A549 (cell line): ENCODE measurements around the gene HLX. TPM values are rescaled to one million over a fixed set of nuclear protein-coding genes. Genes with fewer than 3 reads are reported as not detected.
A peak's percentile ranks its signal among the peaks of the same experiment; 100 is the strongest.

Experiments
- ATAC-seq, 2 experiments: fragments of 200-7000 bp in 1 of 2; fragments of >200 bp in 1 of 2; cut with Nextera tagmentation in 1 of 2; cut with Tn5 transposase in 1 of 2; 3 replicates each; pipeline versions ENCODE4 v1.8.0 to v1.9.1; 2018 to 2020; ENCODE audit warnings: mild to moderate bottlenecking in 1 of 2, moderate library complexity in 1 of 2
- CTCF ChIA-PET: fragments of 300-600 bp; sonication (Branson Sonifier 250); formaldehyde crosslinking; extraction: SDS; loops from one replicate; lab custom pipeline; 2021; ENCODE audit warnings: antibody characterized with exemption, inconsistent platforms; lab: Yijun Ruan, JAX
- POLR2A ChIA-PET: fragments of 350-600 bp; formaldehyde crosslinking; extraction: SDS; loops from one replicate; lab custom pipeline; 2021; ENCODE audit warnings: antibody characterized with exemption, inconsistent platforms; lab: Yijun Ruan, JAX
- DNase-seq, 2 experiments: peaks; one replicate each; pipeline versions ENCODE4 v3.0.0 to v3.0.0-alpha.2; 2011 to 2016; ENCODE audit warnings: low read depth in 1 of 2, low spot score in 1 of 2
- FAIRE-seq: peaks from 2 replicates; lab custom pipeline; 2011; peaks lifted over from hg19 to GRCh38; lab: Jason Lieb, UNC
- H3K27ac ChIP-seq, 2 experiments: fragments of >200 bp; sonication (Bioruptor Twin); formaldehyde crosslinking; 3 replicates each; pipeline ENCODE4 v1.5.1; 2016 to 2017
- H3K4me1 ChIP-seq: fragments of >200 bp; sonication (Bioruptor Twin); formaldehyde crosslinking; 3 replicates; pipeline ENCODE4 v1.6.1; 2016
- H3K4me2 ChIP-seq: fragments of >200 bp; sonication (Bioruptor Twin); formaldehyde crosslinking; 3 replicates; pipeline ENCODE4 v1.6.1; 2016
- H3K4me3 ChIP-seq: fragments of >200 bp; sonication (Bioruptor Twin); formaldehyde crosslinking; 3 replicates; pipeline ENCODE4 v1.5.1; 2016
- H3K9me3 ChIP-seq: fragments of >200 bp; sonication (Bioruptor Twin); formaldehyde crosslinking; 3 replicates; pipeline ENCODE4 v1.6.1; 2016
- BCL3 ChIP-seq: fragments of >200 bp; sonication (Bioruptor Twin); formaldehyde crosslinking; IDR thresholded peaks from 3 replicates; pipeline ENCODE4 v1.6.1; 2016
- EP300 ChIP-seq, 2 experiments: fragments of >200 bp; sonication (Bioruptor Twin); formaldehyde crosslinking; IDR thresholded peaks; 2 replicates in 1 of 2; 3 replicates in 1 of 2; pipeline ENCODE4 v1.6.1; 2016 to 2017
- FOSB ChIP-seq: fragments of 250-450 bp; sonication (Bioruptor Pico); IDR thresholded peaks from 2 replicates; pipeline ENCODE4 v1.5.0; 2020; ENCODE audit warnings: mild to moderate bottlenecking, moderate library complexity
- HEYL ChIP-seq: fragments of 250-450 bp; sonication (Bioruptor Pico); IDR thresholded peaks from 2 replicates; pipeline ENCODE4 v1.8.0; 2021; ENCODE audit warnings: mild to moderate bottlenecking, moderate library complexity
- HMGXB4 ChIP-seq: fragments of 250-450 bp; sonication (Bioruptor Pico); IDR thresholded peaks from 2 replicates; pipeline ENCODE4 v1.5.0; 2021; ENCODE audit warnings: mild to moderate bottlenecking, moderate library complexity, borderline replicate concordance
- HOXA7 ChIP-seq: fragments of 250-450 bp; sonication (Bioruptor Pico); IDR thresholded peaks from 2 replicates; pipeline ENCODE4 v1.5.0; 2020; ENCODE audit warnings: mild to moderate bottlenecking, moderate library complexity
- MYC ChIP-seq: IDR thresholded peaks from 2 replicates; pipeline ENCODE4 v1.6.1; 2012; ENCODE audit warnings: mild to moderate bottlenecking, inconsistent platforms, low read length, improper control_type of control experiment, borderline replicate concordance
- NPAS2 ChIP-seq: fragments of 250-450 bp; sonication (Bioruptor Pico); IDR thresholded peaks from 2 replicates; pipeline ENCODE4 v1.8.0; 2022; ENCODE audit warnings: mild to moderate bottlenecking, moderate library complexity, borderline replicate concordance
- NR3C1 ChIP-seq: fragments of >200 bp; sonication (Bioruptor Twin); formaldehyde crosslinking; IDR thresholded peaks from 3 replicates; pipeline ENCODE4 v1.6.1; 2017
- RAD21 ChIP-seq, 2 experiments: fragments of >200 bp in 1 of 2; sonication (Bioruptor Twin) in 1 of 2; formaldehyde crosslinking in 1 of 2; IDR thresholded peaks in 1 of 2; conservative IDR thresholded peaks in 1 of 2; 2 replicates in 1 of 2; 3 replicates in 1 of 2; pipeline ENCODE4 v1.6.1; 2012 to 2018; ENCODE audit warnings: inconsistent platforms in 1 of 2
- RCOR1 ChIP-seq: fragments of 150-350 bp; IDR thresholded peaks from 2 replicates; pipeline ENCODE4 v1.6.1; 2014; ENCODE audit warnings: antibody characterized with exemption, low read length, low read depth
- RFX5 ChIP-seq: fragments of 450-650 bp; IDR thresholded peaks from 2 replicates; pipeline ENCODE4 v1.7.1; 2014; ENCODE audit warnings: antibody characterized with exemption, mild to moderate bottlenecking, moderate library complexity
- RNF2 ChIP-seq: fragments of 200-600 bp; sonication (generic); IDR thresholded peaks from 2 replicates; pipeline ENCODE4 v1.6.1; 2016; ENCODE audit warnings: low read depth, mild to moderate bottlenecking, antibody characterized with exemption, moderate library complexity, borderline replicate concordance
- SMC3 ChIP-seq: fragments of >200 bp; sonication (Bioruptor Twin); formaldehyde crosslinking; IDR thresholded peaks from 3 replicates; pipeline ENCODE4 v1.6.1; 2018; ENCODE audit warnings: inconsistent platforms
- WGBS: methylation state at CpG from one replicate; pipeline ENCODE4 v1.1.6; 2017; ENCODE audit errors: missing lambda C conversion rate; 5-methylcytosine and 5-hydroxymethylcytosine counted together
- polyA plus RNA-seq, 4 experiments: library from polyadenylated mRNA; depleted of rRNA in 3 of 4; stranded (reverse); fragments of >200 nt; fragmentation: RNase III in 1 of 4; extraction: RNeasy Plus Mini Kit Qiagen cat#74134 plus additional on column Dnase treatment in 1 of 4; gene quantifications; 2 replicates in 3 of 4; 3 replicates in 1 of 4; pipeline ENCODE4 v1.2.3, GENCODE V29; 2011 to 2017

The HLX gene
- polyA plus RNA-seq, 2 of the 4 experiments (the other 2 are of a cell fraction), result 0.70 to 5.6 TPM

GRCh38 chr1:220877377-220878095 lies 1.7 kb upstream of the HLX start:
- H3K27ac ChIP-seq, result no peak overlapping the region
- WGBS, result 92% methylated on average over 26 of the region's 26 CpGs
- H3K4me3 ChIP-seq, result no peak overlapping the region
- no peak overlapping the region for H3K4me2 ChIP-seq
- ChIA-PET POLR2A (no interaction called here), CTCF (interaction anchor here (2.3 kb wide), 1 partner anchor 325 kb away, joined by 16 read pairs; no protein-coding TSS in a partner anchor)
- H3K4me1 ChIP-seq, result peaks cover 36% of the 10 kb centered on the region
- ATAC-seq (no peak), DNase-seq (no peak), FAIRE-seq (no peak)
- no peaks in the 10 kb centered on the region for H3K9me3 ChIP-seq
- TF ChIP-seq RFX5 (no peak), HEYL (CRISPR knock-in tag) (no peak), HOXA7 (CRISPR knock-in tag) (no peak), NPAS2 (no peak), RCOR1 (no peak), RNF2 (no peak), FOSB (CRISPR knock-in tag) (no peak), HMGXB4 (CRISPR knock-in tag) (no peak), EP300 (IDR thresholded peaks at IDR 0.05) (no peak), BCL3 (no peak), NR3C1 (no peak), MYC (no peak)

GRCh38 chr1:220878191-220879075 lies 810 bp upstream of the HLX start:
- DNase-seq (no peak), FAIRE-seq (no peak)
- H3K9me3 ChIP-seq, result no peaks in the 10 kb centered on the region
- TF ChIP-seq EP300 (IDR thresholded peaks at IDR 0.05) (no peak), RAD21 (conservative IDR thresholded peaks at IDR 0.05 in 1 of 2, IDR thresholded peaks at IDR 0.05 in 1 of 2) (0 out of 5 replicates have a peak, but pooled peaks of 1 of the 2 experiments have one; percentile 12), SMC3 (peak; percentile 8; the same call in 1 of the 3 replicates)
- TF ChIP-seq, all 56 proteins: peak for 2
- Histone ChIP-seq H3K27ac (peak overlapping the region; percentile 83 to 94), H3K4me2 (peak overlapping the region; percentile 88), H3K4me1 (peaks cover 37% of the 10 kb centered on the region), H3K4me3 (peak overlapping the region; percentile 73)
- WGBS, result 70% methylated on average over 42 of the region's 42 CpGs
- ATAC-seq, result no peak
- ChIA-PET POLR2A (interaction anchor here (0.6 to 1.0 kb wide), 4 partner anchors 12 to 1577 kb away, joined by 3 to 4 read pairs (median 3); no protein-coding TSS in a partner anchor), CTCF (interaction anchor here (0.7 to 2.3 kb wide), 3 partner anchors 41 to 557 kb away, joined by 3 to 16 read pairs (median 5); no protein-coding TSS in a partner anchor)
